Common myeloid progenitor, CD34-positive (primary cell): Measurements from ENCODE around the gene SMG7.

Source experiments
- CTCF ChIA-PET: fragments of 350-600 bp; sonication (Branson Sonifier 250); formaldehyde crosslinking; loops from one replicate; lab custom pipeline; 2021; ENCODE audit warnings: antibody characterized with exemption; lab: Charles Lee
- POLR2A ChIA-PET: fragments of 350-600 bp; sonication (Branson Sonifier 250); formaldehyde crosslinking; loops from one replicate; lab custom pipeline; 2021; ENCODE audit warnings: antibody characterized with exemption; lab: Charles Lee
- DNase-seq, 3 donors: peaks; one replicate each; pipeline versions ENCODE4 v3.0.0 to v3.0.0-alpha.2; 2013
- H3K27ac ChIP-seq, 2 experiments: 1 replicate in 1 of 2; 2 replicates in 1 of 2; pipeline ENCODE4 v1.7.0; 2013; ENCODE audit warnings: inconsistent platforms in 2 of 2, low read length in 2 of 2, mild to moderate bottlenecking in 2 of 2, low read depth in 1 of 2, moderate library complexity in 1 of 2; ENCODE audit not compliant: severe bottlenecking in 2 of 2, insufficient read depth in 1 of 2, poor library complexity in 1 of 2
- H3K27me3 ChIP-seq, 5 experiments: replicated peaks in 2 of 5; 1 replicate in 3 of 5; 2 replicates in 2 of 5; pipeline versions ENCODE4 v1.6.1 to v1.7.0; 2013; ENCODE audit warnings: low read length in 4 of 5, mild to moderate bottlenecking in 2 of 5, moderate library complexity in 2 of 5, inconsistent platforms in 1 of 5; ENCODE audit not compliant: insufficient read depth in 5 of 5, control insufficient read depth in 4 of 5
- H3K36me3 ChIP-seq, 4 experiments: 1 replicate in 2 of 4; 2 replicates in 2 of 4; pipeline versions ENCODE4 v1.6.1 to v1.7.0; 2013; ENCODE audit warnings: low read length in 3 of 4, control low read depth in 1 of 4, mild to moderate bottlenecking in 1 of 4; ENCODE audit not compliant: control insufficient read depth in 4 of 4, insufficient read depth in 4 of 4
- H3K4me1 ChIP-seq, 4 experiments: 1 replicate in 3 of 4; 2 replicates in 1 of 4; pipeline versions ENCODE4 v1.6.1 to v1.7.1; 2013; ENCODE audit warnings: low read length in 3 of 4, mild to moderate bottlenecking in 3 of 4, control low read depth in 1 of 4, inconsistent platforms in 1 of 4, moderate library complexity in 1 of 4; ENCODE audit not compliant: control insufficient read depth in 4 of 4, insufficient read depth in 4 of 4; ENCODE audit errors: control extremely low read depth in 1 of 4
- H3K4me3 ChIP-seq, 7 experiments: 1 replicate in 4 of 7; 2 replicates in 3 of 7; pipeline versions ENCODE4 v1.5.1 to v1.7.0; 2013; ENCODE audit warnings: mild to moderate bottlenecking in 7 of 7, low read length in 6 of 7, moderate library complexity in 6 of 7, inconsistent platforms in 2 of 7, low read depth in 2 of 7, control low read depth in 1 of 7; ENCODE audit not compliant: insufficient read depth in 4 of 7, control insufficient read depth in 1 of 7; ENCODE audit errors: extremely low read depth in 1 of 7
- H3K9me3 ChIP-seq, 5 experiments: 1 replicate in 4 of 5; 2 replicates in 1 of 5; pipeline versions ENCODE4 v1.6.1 to v1.7.1; 2013; ENCODE audit warnings: low read length in 4 of 5, mild to moderate bottlenecking in 2 of 5, inconsistent platforms in 1 of 5, low read depth in 1 of 5, moderate library complexity in 1 of 5; ENCODE audit not compliant: control insufficient read depth in 4 of 5, insufficient read depth in 2 of 5; ENCODE audit errors: control extremely low read depth in 1 of 5
- WGBS: methylation state at CpG from one replicate; pipeline ENCODE4 v1.1.5; 2013; ENCODE audit not compliant: insufficient coverage; 5-methylcytosine and 5-hydroxymethylcytosine counted together

The SMG7 gene

GRCh38 chr1:183571678-183572268, 99.5 kb downstream of the SMG7 start:
- WGBS = 93% methylated on average over 2 of the region's 4 CpGs
- Histone ChIP-seq H3K4me3 (no peak overlapping the region), H3K27ac (no peak overlapping the region), H3K27me3 (no peaks in the 10 kb centered on the region), H3K4me1 (peaks cover 6 to 22% (median 21%) of the 10 kb centered on the region in 4 experiments), H3K9me3 (no peaks in the 10 kb centered on the region), H3K36me3 (peaks cover 0 to 25% (median 0%) of the 10 kb centered on the region in 4 experiments)
- POLR2A ChIA-PET = no interaction called here
- DNase-seq = no peak
- CTCF ChIA-PET = interaction anchor here (2.1 kb wide), 1 partner anchor 8 kb away, joined by 7 read pairs; no protein-coding TSS in a partner anchor

- POLR2A ChIA-PET = no interaction called here
- Histone ChIP-seq H3K27me3 (no peaks in the 10 kb centered on the region), H3K27ac (no peak overlapping the region), H3K4me1 (peaks cover 6 to 22% (median 15%) of the 10 kb centered on the region in 4 experiments), H3K4me3 (no peak overlapping the region), H3K36me3 (peaks cover 0 to 25% (median 0%) of the 10 kb centered on the region in 4 experiments), H3K9me3 (no peaks in the 10 kb centered on the region)
- CTCF ChIA-PET = interaction anchor here (0.7 kb wide), 1 partner anchor 51 kb away, joined by 3 read pairs; no protein-coding TSS in a partner anchor
- no CpG with 5 or more reads among the region's 1 CpG for WGBS
- DNase-seq = no peak
Measured at GRCh38 chr1:183572721-183573120, 100.4 kb downstream of the SMG7 start.

GRCh38 chr1:183575606-183576005, 103.3 kb downstream of the SMG7 start:
- Histone ChIP-seq H3K4me1 (peaks cover 0 to 36% (median 14%) of the 10 kb centered on the region in 4 experiments), H3K36me3 (peaks cover 0 to 16% (median 0%) of the 10 kb centered on the region in 4 experiments), H3K9me3 (no peaks in the 10 kb centered on the region), H3K4me3 (no peak overlapping the region), H3K27ac (no peak overlapping the region), H3K27me3 (no peaks in the 10 kb centered on the region)
- POLR2A ChIA-PET = no interaction called here
- CTCF ChIA-PET = interaction anchor here (0.7 to 1.8 kb wide), 3 partner anchors 13 to 47 kb away, joined by 3 to 5 read pairs (median 3); no protein-coding TSS in a partner anchor
- DNase-seq = no peak
- WGBS = 96% methylated on average over 3 of the region's 5 CpGs

- 98% methylated on average over 8 of the region's 8 CpGs for WGBS
- H3K9me3 ChIP-seq = no peaks in the 10 kb centered on the region
- DNase-seq = no peak
- POLR2A ChIA-PET = no interaction called here
- peaks cover 0 to 45% (median 15%) of the 10 kb centered on the region in 4 experiments for H3K4me1 ChIP-seq
- peaks cover 0 to 15% (median 0%) of the 10 kb centered on the region in 4 experiments for H3K36me3 ChIP-seq
- no peak overlapping the region for H3K27ac ChIP-seq
- no peaks in the 10 kb centered on the region for H3K27me3 ChIP-seq
- CTCF ChIA-PET = interaction anchor here (1.0 to 1.2 kb wide), 2 partner anchors 46 to 58 kb away, joined by 3 read pairs; no protein-coding TSS in a partner anchor
- H3K4me3 ChIP-seq = no peak overlapping the region
Measured at GRCh38 chr1:183576537-183576936, 104.2 kb downstream of the SMG7 start.

- H3K27me3 ChIP-seq = no peaks in the 10 kb centered on the region
- no peak overlapping the region for H3K4me3 ChIP-seq
- ChIA-PET POLR2A (interaction anchor here (0.6 kb wide), 1 partner anchor 82 kb away, joined by 5 read pairs; no protein-coding TSS in a partner anchor), CTCF (interaction anchor here (0.6 to 3.7 kb wide), 10 partner anchors 9 to 1109 kb away, joined by 3 to 28 read pairs (median 4); no protein-coding TSS in a partner anchor)
- peak in 2 of 3 donors; percentile 35 to 51 for DNase-seq
- no peaks in the 10 kb centered on the region for H3K9me3 ChIP-seq
- no peak overlapping the region for H3K27ac ChIP-seq
- H3K4me1 ChIP-seq = peaks cover 0 to 59% (median 17%) of the 10 kb centered on the region in 4 experiments
- H3K36me3 ChIP-seq = peaks cover 0 to 10% (median 0%) of the 10 kb centered on the region in 4 experiments
- WGBS = 53% methylated on average over 7 of the region's 7 CpGs
Measured at GRCh38 chr1:183577897-183578465, 105.7 kb downstream of the SMG7 start.

GRCh38 chr1:183578856-183579255, 106.6 kb downstream of the SMG7 start:
- no peak overlapping the region for H3K27ac ChIP-seq
- DNase-seq = no peak
- H3K4me3 ChIP-seq = no peak overlapping the region
- no peaks in the 10 kb centered on the region for H3K27me3 ChIP-seq
- H3K4me1 ChIP-seq = peaks cover 0 to 68% (median 19%) of the 10 kb centered on the region in 4 experiments
- peaks cover 0 to 4% (median 0%) of the 10 kb centered on the region in 4 experiments for H3K36me3 ChIP-seq
- WGBS = 80% methylated on average over 1 of the region's 2 CpGs
- CTCF ChIA-PET = interaction anchor here (0.7 to 3.7 kb wide), 6 partner anchors 10 to 233 kb away, joined by 3 to 28 read pairs (median 6); no protein-coding TSS in a partner anchor
- POLR2A ChIA-PET = no interaction called here
- no peaks in the 10 kb centered on the region for H3K9me3 ChIP-seq
